ENCODE data around the gene BGLAP.

Gene BGLAP

DNA sequence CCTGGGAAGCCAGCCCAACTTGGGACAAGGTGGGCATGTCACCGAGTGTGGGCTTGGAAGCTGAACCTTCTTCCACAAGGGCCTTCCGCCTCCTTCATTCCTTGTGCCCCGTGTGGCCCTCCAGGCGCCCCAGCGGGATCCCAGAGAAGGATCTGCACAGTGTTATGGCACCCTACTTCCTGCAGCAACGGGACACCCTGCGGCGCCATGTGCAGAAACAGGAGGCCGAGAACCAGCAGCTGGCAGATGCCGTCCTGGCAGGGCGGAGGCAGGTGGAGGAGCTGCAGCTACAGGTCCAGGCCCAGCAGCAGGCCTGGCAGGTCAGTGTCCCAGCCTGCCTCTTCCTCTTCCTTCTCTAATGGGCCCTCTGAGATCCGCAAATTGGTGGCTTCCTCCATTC, 5.8 kb upstream of the BGLAP start:
- no peak for DNase-seq (ENCODE audit: low read depth)
- H3K4me3 ChIP-seq (ENCODE audit: low read length): no peak overlapping the region
- TF ChIP-seq, protein P1, sequence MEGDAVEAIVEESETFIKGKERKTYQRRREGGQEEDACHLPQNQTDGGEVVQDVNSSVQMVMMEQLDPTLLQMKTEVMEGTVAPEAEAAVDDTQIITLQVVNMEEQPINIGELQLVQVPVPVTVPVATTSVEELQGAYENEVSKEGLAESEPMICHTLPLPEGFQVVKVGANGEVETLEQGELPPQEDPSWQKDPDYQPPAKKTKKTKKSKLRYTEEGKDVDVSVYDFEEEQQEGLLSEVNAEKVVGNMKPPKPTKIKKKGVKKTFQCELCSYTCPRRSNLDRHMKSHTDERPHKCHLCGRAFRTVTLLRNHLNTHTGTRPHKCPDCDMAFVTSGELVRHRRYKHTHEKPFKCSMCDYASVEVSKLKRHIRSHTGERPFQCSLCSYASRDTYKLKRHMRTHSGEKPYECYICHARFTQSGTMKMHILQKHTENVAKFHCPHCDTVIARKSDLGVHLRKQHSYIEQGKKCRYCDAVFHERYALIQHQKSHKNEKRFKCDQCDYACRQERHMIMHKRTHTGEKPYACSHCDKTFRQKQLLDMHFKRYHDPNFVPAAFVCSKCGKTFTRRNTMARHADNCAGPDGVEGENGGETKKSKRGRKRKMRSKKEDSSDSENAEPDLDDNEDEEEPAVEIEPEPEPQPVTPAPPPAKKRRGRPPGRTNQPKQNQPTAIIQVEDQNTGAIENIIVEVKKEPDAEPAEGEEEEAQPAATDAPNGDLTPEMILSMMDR (conservative IDR thresholded peaks at IDR 0.05; ENCODE audit: low read length): no peak

DNA sequence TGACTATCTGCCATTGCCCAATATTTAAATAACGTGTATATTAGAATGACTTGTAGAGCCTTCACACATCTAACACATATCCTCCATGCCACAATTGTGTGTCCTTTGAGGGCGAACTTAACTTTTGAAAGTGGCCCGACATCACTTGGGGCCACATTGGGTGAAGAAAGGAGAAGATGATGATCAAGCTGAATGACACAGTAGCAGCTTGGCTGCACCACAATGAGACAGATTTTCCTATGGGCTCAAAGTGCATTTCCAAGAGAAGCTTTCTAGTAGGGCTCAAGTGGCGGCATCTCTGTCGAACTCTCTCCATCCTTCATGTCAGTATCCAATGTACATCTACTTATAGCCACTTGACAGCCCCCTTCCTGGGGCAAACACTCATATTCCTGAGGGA, 3.7 kb upstream of the BGLAP start:
- H3K4me3 ChIP-seq (ENCODE audit: low read length): no peak overlapping the region
- no peak for DNase-seq (ENCODE audit: low read depth)
- TF ChIP-seq, protein P1 (conservative IDR thresholded peaks at IDR 0.05; ENCODE audit: low read length): no peak

DNA sequence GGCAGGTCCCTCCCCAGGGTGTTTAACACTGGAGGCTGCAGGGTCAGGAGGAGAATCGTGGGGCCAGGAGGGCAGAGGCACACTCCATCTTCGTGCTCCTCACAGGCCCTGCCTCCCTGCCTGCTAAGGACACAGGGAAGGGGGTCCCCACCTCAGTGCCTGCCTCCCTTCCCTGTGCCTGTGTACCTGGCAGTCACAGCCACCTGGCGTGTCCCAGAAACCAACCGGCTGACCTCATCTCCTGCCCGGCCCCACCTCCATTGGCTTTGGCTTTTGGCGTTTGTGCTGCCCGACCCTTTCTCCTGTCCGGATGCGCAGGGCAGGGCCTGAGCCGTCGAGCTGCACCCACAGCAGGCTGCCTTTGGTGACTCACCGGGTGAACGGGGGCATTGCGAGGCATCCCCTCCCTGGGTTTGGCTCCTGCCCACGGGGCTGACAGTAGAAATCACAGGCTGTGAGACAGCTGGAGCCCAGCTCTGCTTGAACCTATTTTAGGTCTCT, 623 bp upstream of the BGLAP start:
- TF ChIP-seq, protein P1 (conservative IDR thresholded peaks at IDR 0.05; ENCODE audit: low read length): no peak
- no peak overlapping the region for H3K4me3 ChIP-seq (ENCODE audit: low read length)
- peak; percentile 25 for DNase-seq (ENCODE audit: low read depth)

DNA sequence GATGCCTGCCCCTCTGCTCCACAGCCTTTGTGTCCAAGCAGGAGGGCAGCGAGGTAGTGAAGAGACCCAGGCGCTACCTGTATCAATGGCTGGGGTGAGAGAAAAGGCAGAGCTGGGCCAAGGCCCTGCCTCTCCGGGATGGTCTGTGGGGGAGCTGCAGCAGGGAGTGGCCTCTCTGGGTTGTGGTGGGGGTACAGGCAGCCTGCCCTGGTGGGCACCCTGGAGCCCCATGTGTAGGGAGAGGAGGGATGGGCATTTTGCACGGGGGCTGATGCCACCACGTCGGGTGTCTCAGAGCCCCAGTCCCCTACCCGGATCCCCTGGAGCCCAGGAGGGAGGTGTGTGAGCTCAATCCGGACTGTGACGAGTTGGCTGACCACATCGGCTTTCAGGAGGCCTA, 754 bp downstream of the BGLAP start:
- H3K4me3 ChIP-seq (ENCODE audit: low read length): no peak overlapping the region
- TF ChIP-seq, protein P1 (conservative IDR thresholded peaks at IDR 0.05; ENCODE audit: low read length): no peak
- no peak for DNase-seq (ENCODE audit: low read depth)

DNA sequence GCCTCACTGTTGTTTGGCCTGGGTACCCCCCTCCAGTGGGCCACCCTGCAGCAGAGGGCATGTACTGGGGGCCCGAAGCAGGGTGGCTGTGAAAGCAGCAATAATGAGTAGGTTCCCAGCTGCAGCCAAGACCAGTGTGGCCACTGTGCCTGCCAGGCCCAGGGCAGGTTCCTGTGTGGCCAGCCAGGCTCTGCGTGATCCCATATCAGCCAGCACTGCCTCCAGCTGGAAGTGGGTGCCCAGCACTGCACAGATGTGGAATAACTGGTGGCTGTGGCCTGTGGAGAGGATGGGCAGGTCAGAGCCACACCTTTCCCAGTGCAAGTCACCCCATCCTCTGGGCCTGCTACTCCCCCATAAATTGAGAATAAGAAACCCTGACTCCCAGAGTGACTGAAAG, 2.1 kb downstream of the BGLAP start:
- TF ChIP-seq, protein P1 (conservative IDR thresholded peaks at IDR 0.05; ENCODE audit: low read length): no peak
- no peak overlapping the region for H3K4me3 ChIP-seq (ENCODE audit: low read length)
- DNase-seq (ENCODE audit: low read depth): no peak

DNA sequence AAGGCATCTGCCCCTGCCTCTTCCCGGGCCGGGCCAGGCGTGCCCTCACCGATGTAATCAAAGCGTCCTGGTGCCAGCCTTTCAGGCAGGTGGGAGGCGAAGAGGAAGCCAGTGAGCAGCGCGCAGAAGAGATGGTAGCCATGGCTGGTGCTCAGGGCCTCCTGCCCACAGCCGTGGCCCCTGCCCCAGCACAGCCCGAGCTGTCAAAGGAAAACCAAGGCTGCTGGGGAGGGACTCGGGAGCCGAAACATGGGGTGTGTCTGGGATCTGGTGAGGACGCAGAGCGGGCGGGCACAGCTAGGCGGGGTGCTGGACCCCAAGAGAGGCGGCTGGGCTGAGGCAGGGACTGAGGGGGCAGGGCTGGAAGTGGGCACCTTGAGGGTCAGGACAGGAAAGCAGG, 2.7 kb downstream of the BGLAP start:
- no peak for DNase-seq (ENCODE audit: low read depth)
- TF ChIP-seq, protein P1 (conservative IDR thresholded peaks at IDR 0.05; ENCODE audit: low read length): no peak

DNA sequence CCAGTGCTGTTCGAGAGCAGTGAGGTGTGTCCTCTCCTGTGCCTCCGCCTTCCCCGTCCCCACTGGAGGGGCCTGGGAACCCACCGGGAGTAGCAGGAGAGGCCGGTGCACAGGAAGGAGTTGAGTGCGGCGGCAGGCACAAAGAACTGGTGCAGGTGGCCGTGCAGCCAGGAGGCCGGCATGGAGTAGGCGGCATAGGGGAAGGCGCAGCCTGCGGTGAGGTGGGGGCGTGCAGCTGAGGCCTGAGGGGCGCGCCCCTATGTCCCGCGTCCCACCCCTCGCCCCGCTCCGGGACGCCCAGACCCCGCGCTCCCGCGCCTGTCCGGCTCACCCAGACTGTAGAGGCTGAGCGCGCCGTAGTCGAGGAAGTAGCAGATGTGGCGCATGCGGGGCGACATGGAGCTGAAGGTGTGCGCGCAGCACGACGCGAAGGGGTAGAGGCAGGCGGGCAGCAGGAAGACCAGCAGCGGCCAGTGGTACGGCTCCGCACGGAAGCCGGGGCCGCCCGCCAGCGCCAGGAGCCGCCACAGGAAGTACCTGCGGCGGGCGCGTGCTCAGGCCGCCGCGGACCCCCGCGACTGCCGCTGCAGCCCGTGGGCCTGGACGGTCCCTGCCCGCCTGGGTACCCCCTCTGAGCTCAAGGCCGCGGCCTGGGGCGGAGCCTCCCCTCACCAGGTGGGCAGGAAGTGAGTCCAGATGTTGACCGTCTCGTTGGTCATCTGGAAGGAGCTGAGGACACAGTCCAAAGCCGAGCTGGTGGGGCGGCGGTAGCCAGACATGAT, 3.7 kb downstream of the BGLAP start:
- no peak for DNase-seq (ENCODE audit: low read depth)
- no peak overlapping the region for H3K4me3 ChIP-seq (ENCODE audit: low read length)
- TF ChIP-seq, protein P1 (conservative IDR thresholded peaks at IDR 0.05; ENCODE audit: low read length): no peak

More for the DNA sequence above, 2.7 kb downstream of the BGLAP start:
- no peak overlapping the region for H3K4me3 ChIP-seq (ENCODE audit: low read length)
